HG03064 (cell line): Measurements from ENCODE around the gene FGFBP1.
"Not testable (repeated sequence)": the region's sequence is repeated elsewhere in the genome, so short reads cannot be mapped to it uniquely, and the experiment has no call there.

Source experiments
- ATAC-seq: cut with Tn5 transposase; IDR thresholded peaks from one replicate; pipeline ENCODE4 v1.9.1; 2021; ENCODE audit warnings: low read depth; ENCODE audit not compliant: unreplicated experiment

FGFBP1 gene

DNA sequence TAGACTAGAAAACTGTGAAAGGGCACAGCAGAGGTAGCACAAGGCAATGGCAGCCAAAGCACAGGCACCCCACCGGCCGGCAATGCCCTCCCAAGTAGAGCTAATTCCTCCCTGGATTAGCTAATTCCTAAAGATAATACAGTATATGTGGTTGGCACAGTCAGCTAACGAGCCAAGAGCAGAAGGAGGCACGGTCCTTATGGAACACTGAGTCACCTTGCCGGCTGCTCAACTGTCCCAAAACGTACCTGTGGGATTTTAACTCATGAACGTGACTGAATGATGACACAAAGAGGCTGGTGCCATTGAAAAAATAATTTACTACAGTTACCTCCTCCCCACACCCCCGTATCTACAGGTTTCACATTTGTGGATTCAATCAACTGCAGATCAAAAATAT, 9.1 kb upstream of the FGFBP1 start:
- ATAC-seq = no peak

GRCh38 chr4:15945516-15945915, 7.0 kb upstream of the FGFBP1 start:
- ATAC-seq = no peak

DNA sequence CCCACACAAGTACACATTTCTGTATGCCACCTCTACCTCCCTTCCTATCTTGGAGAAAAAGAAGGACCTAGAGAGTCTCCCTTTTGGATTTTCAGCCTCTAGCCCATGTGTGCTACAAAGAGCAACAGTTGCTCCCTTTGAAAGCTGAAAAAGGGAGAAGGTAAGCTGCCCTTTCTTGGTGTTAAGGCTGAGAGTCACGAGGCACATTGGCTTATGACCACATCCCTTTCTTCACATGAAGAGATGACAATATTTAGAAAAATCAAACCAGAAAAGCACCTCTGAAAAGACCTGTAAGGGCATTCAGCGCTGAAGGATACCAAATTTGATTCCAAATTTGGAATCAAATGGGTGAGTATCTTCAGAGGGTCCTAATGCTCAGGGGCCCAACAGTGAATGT, 6.4 kb upstream of the FGFBP1 start:
- ATAC-seq = no peak

DNA sequence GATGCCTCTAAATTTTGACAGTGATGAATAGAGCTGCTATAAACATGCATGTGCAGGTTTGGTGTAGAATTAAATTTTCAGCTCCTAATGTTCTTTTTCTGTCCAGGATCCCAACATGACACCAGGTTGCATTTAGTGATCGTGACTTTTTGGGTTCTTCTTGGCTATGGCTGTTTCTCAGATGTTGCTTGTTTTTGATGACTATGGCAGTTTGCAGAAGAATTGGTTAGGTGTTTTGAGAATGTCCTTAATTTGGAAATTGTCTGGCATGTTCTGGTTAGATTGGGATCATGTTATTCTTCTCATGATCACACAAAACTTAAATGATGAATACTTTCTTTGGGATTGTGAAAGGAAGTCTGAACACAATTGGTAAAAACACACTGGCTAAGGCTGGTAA, 3.7 kb upstream of the FGFBP1 start:
- ATAC-seq = no peak

DNA sequence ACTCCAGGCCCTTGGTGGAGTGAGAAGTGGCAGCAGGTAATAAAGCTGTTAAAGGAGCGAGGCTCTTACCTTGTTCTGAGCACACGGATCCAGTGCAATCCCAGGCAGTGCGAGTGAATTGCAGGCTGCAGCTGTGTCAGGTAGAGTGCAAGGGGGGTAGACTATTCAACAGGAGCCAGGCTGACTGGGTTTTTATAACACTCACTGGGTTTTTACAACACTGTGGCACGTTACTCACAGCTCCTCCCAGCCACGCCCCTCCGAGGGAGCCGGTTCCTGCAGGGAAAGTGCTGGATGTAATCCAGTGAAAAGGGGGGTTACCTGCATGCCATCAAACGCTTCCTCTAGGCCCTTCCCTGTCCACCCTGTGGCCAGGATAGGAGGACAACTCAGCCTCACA, 358 bp downstream of the FGFBP1 start:
- no peak for ATAC-seq

DNA sequence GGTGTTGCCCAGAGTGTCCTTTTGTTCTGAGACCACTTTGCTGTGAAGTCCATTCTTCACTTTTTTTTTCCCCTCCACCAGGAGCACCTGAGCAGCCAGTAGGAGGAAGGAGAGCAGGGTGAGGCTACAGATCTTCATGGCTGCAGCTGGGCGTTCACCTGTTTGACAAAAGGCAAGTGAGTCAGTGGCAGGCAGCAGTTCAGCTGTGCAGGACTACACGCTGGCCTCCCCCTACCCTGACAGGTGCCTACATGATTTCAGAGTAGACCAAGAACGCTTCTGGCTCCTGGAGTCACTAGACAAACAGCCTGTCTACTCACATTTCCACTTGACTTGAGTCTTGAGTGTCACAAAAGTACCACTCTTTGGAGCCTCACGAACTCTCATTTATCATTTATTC, 2.0 kb downstream of the FGFBP1 start:
- no peak for ATAC-seq

- ATAC-seq = no peak
These were observed 2.8 kb downstream of the FGFBP1 start for GRCh38 chr4:15935504-15936402.

- ATAC-seq = no peak
These were observed 4.3 kb downstream of the FGFBP1 start for GRCh38 chr4:15934259-15934658.

DNA sequence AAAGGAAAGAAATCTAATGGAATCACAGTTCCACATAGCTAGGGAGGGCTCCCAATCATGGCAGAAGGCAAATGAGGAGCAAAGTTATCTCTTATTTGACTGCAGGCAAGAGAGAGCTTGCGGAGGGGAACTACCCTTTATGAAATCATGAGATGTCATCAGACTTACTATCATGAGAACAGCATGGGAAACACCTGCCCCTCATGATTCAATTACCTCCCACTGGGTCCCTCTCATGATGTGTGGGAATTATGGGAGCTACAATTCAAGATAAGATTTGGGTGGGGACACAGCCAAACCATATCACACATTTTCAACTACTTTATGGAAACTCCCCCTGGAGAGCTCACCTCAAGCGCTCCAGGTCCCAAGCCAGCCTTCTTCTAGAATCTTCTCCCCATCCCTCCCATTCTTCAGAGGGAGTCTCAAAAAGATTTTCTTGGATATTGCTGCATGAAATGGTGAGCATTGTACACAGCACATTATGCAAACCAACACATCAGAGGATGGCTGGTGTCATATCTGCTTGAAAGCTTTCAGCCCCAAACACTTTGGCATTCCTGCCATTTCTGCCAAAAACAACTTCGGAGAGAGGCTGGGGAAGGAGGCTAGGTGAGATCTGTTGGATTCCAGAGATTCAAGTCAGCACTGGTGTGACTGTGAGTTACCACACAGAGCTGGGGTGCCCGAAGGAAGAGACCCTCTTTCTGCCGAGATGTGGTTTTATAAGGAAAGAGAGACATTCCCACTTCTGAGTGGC, 6.9 kb downstream of the FGFBP1 start:
- no peak for ATAC-seq

DNA sequence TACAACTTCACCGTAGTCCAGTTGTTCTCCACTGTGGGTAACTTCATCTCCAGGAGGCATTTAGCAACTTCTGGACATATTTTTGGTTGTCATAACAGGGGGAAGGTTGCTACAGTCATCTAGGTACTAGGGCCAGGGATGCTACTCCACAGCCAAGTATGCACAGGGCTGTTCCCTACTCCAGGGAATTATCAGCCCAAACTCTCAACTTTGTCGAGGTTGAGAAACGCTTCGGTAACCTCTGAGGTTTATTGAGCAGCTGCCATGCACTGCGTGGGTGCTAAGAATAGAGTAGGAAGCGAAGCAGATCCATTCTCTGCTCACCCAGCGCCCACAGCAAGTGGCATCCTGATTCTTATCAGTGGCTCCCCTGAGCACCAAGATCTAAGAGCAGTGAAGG, 8.2 kb downstream of the FGFBP1 start:
- ATAC-seq = no peak

DNA sequence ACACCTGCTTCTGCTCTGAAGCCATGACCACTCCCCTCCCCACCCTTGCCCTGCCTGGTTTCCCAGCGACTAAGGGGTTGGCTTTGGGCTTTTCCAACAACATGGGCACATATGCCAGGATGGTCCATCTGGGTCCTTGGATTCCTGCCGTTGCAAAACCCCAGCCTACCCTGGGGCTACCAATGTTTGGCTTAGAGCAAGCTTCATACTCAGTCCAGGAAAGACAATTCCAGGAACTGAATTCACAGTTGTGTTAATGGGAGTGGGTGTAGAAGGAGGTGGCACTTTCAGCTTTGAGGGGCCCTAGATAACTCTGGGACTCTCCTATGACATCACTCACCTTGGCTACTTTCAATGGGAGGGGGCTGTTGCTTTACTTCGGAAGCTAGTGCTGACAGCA, 9.0 kb downstream of the FGFBP1 start:
- no peak for ATAC-seq

- no peak for ATAC-seq
These were observed 9.7 kb downstream of the FGFBP1 start for GRCh38 chr4:15928883-15929282.

DNA sequence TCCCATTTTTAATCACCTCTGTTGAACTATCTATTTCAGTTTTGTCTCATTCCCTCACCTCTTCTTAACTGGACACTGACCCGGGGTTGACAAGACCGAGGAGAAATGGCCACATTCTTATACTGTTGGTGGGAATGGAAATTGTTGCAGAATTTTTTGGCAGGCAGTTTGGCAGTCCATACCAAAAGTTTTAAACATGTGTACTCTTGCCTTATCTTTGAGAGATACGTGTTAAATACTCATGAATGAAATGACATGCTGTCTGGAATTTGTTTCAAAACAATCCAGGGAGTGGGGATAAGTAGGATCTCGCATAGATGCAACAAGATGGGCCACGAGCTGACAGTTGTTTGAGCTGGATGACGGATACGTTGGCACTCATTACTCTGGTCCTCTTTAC, 12.1 kb downstream of the FGFBP1 start:
- no peak for ATAC-seq

DNA sequence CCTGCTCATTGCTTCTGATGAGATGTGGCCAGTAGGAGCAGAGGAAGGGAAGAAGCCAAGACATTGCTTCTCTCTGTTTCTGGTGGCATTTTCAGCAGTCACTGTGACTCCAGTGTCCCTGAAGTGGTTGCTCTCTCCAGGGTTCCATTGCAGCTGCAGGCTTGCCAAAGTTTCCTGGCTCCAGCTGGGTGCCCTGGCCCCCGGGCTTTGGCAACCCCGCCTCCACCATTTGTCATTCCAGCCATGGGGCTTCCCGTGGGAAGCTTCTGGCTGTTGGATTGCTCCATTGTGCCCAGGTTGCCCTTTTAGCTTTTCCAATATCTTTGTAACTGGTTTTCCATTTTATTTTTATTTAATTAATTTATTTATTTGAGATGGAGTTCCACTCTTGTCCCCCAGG, 12.7 kb downstream of the FGFBP1 start:
- ATAC-seq = no peak

DNA sequence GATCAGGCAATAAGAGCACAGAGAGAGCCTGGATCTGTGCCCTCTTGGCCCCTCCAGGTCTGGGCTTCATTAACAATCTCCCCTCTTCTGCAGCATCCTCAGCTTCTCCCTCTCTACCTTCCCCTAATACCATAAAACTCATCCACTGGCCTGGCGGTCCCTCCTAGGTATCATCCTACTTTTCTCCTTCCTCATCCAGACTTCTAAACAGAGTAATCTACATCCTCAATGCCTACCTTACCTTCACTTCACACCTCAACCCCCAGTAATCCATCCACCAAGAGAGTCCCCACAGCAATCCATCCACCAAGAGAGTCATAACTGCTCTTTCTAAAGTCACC, 17.0 kb downstream of the FGFBP1 start:
- no peak for ATAC-seq

GRCh38 chr4:15920723-15921591, 17.6 kb downstream of the FGFBP1 start:
- ATAC-seq = no peak

GRCh38 chr4:15918484-15919129, 19.9 kb downstream of the FGFBP1 start:
- no peak for ATAC-seq

GRCh38 chr4:15917297-15917696, 21.2 kb downstream of the FGFBP1 start:
- ATAC-seq = no peak

- ATAC-seq = not testable (repeated sequence)
These were observed 22.2 kb downstream of the FGFBP1 start for GRCh38 chr4:15916358-15916757.

DNA sequence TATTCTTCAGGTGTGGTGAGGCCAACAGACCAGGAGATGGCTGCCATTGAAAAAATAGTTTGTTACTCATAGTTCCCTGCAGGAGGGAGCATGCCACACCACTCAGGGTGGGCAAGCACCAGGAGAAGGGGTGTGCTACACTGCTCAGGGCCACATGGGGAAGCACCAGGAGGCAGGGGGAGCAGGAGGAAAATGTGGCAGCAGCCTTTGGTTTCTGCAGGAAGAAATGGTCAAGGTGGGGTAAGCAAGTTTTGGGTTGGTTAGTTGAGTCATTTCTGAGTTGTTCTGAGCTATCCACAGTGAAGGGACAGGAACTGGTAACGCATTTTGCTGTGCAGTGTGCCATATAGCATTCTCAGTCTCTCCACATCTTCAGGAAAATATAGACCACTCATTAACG, 23.8 kb downstream of the FGFBP1 start:
- ATAC-seq = no peak

DNA sequence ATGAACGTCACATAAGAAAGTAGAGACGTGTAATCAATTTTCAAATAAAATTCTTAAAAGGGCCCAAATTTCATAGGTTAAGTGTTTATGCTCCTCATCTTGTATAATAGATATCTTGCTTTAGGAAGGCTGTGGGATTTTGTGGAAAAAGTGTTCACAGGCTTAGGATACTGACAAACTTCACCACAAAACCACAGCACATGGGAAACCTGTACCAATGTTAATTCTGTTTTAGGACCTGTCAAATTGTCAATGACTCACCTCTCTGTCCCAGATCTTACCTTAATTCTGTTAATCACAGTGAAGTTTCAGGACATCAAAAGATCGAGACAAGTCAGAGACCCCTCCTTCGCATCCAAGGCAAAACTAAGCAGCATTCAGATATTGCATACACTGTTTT, 24.2 kb downstream of the FGFBP1 start:
- no peak for ATAC-seq
